Bronchial epithelial cell (primary cell): ENCODE data around the gene GLRX5. TPM values are rescaled to one million over a fixed set of nuclear protein-coding genes. Genes with fewer than 3 reads are reported as not detected.

Source experiments
- DNase-seq: peaks from one replicate; pipeline ENCODE4 v3.0.0-alpha.2; 2010; ENCODE audit warnings: low read depth
- FAIRE-seq: peaks from 2 replicates; lab custom pipeline; 2011; peaks lifted over from hg19 to GRCh38; lab: Jason Lieb, UNC
- H3K27me3 ChIP-seq: 2 replicates; pipeline ENCODE4 v1.5.1; 2011; ENCODE audit warnings: low read length; ENCODE audit not compliant: control insufficient read depth, insufficient read depth
- H3K36me3 ChIP-seq: 2 replicates; pipeline ENCODE4 v1.5.1; 2011; ENCODE audit warnings: low read length; ENCODE audit not compliant: control insufficient read depth, insufficient read depth
- H3K4me3 ChIP-seq: 2 replicates; pipeline ENCODE4 v1.5.1; 2011; ENCODE audit warnings: mild to moderate bottlenecking, low read depth, low read length, control low read depth
- total RNA-seq: library from RNA; depleted of rRNA; stranded (reverse); fragments of >200 nt; gene quantifications from 2 replicates; pipeline ENCODE4 v1.2.1, GENCODE V29; 2014
- TF ChIP-seq, protein P1 (sequence below): IDR thresholded peaks from 2 replicates; pipeline ENCODE4 v1.5.1; 2011; ENCODE audit warnings: mild to moderate bottlenecking, moderate library complexity, low read length, control low read depth, inconsistent platforms; ENCODE audit not compliant: insufficient read depth, severe bottlenecking

Gene GLRX5
- total RNA-seq, 1 donor from 2014 or later: 74.8 TPM

GRCh38 chr14:95531473-95531872 lies 3.4 kb upstream of the GLRX5 start:
- Histone ChIP-seq H3K27me3 (no peaks in the 10 kb centered on the region), H3K4me3 (no peak overlapping the region), H3K36me3 (no peaks in the 10 kb centered on the region)
- TF ChIP-seq, protein P1, sequence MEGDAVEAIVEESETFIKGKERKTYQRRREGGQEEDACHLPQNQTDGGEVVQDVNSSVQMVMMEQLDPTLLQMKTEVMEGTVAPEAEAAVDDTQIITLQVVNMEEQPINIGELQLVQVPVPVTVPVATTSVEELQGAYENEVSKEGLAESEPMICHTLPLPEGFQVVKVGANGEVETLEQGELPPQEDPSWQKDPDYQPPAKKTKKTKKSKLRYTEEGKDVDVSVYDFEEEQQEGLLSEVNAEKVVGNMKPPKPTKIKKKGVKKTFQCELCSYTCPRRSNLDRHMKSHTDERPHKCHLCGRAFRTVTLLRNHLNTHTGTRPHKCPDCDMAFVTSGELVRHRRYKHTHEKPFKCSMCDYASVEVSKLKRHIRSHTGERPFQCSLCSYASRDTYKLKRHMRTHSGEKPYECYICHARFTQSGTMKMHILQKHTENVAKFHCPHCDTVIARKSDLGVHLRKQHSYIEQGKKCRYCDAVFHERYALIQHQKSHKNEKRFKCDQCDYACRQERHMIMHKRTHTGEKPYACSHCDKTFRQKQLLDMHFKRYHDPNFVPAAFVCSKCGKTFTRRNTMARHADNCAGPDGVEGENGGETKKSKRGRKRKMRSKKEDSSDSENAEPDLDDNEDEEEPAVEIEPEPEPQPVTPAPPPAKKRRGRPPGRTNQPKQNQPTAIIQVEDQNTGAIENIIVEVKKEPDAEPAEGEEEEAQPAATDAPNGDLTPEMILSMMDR: no peak
- FAIRE-seq (no peak), DNase-seq (peak; percentile 95)

DNA sequence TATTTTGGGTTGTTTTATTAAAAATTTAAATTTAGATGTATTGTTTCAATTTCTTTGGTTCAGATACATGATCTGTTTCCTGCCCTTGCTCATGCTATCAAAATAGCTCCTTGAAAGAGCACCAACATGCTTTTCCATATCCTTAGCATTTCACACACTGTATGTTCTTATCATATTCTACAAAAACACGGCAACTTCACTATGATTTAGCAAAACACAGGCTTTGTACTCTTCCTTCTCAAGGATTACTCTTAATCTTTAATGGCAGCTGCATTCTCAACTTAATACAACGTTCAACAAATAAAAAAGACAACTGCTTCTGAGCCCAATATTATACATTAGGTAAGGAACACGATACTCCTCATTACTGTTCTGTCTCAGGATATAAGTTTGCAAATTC lies 2.9 kb upstream of the GLRX5 start:
- no peak for FAIRE-seq
- H3K4me3 ChIP-seq: no peak overlapping the region

GRCh38 chr14:95533391-95533821 lies 1.4 kb upstream of the GLRX5 start:
- H3K36me3 ChIP-seq: no peaks in the 10 kb centered on the region
- H3K27me3 ChIP-seq: no peaks in the 10 kb centered on the region
- H3K4me3 ChIP-seq: peak overlapping the region; percentile 79
- no peak for FAIRE-seq
- no peak for DNase-seq
- TF ChIP-seq, protein P1: no peak

More for the DNA sequence above, 2.9 kb upstream of the GLRX5 start:
- no peaks in the 10 kb centered on the region for H3K27me3 ChIP-seq
- H3K36me3 ChIP-seq: no peaks in the 10 kb centered on the region
- DNase-seq: no peak
- TF ChIP-seq, protein P1: no peak

- no peak for DNase-seq
- H3K4me3 ChIP-seq: peak overlapping the region; percentile 79
- no peak for FAIRE-seq
- no peaks in the 10 kb centered on the region for H3K36me3 ChIP-seq
- TF ChIP-seq, protein P1: no peak
- H3K27me3 ChIP-seq: no peaks in the 10 kb centered on the region
Observed at GRCh38 chr14:95533822-95534221, 1.0 kb upstream of the GLRX5 start.

DNA sequence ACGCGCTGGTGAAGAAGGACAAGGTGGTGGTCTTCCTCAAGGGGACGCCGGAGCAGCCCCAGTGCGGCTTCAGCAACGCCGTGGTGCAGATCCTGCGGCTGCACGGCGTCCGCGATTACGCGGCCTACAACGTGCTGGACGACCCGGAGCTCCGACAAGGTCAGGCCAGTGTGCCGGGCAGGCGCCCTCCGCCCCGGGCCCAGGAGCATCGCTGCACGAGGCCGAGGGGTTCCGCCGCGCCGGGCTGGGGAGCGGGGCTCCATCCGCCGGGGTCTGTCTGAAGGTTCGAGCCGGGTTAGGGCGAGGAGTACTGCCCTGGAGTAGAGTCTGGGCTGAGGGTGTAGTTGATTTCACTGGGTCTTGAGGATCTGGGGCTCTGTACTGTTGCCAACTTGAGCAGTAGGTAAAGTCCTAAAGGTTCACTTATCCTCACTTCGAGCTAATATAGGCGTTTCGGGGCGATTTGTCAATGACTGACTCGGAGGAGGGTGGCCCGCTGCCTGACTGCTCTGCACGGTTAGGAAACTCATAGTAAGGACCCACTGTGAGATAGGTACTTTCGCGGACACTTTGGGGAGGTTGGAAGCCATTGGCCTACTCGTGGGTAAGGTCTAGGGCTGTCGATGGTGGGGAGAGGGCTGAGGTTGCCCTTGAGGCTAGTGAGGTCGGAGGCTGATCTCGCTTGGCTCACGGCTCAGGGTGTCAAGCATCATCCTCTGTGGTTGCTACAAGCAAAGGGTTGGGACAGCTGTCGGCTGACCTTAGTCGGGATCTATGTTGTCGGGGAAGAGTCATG lies 574 bp downstream of the GLRX5 start:
- no peak for FAIRE-seq
- TF ChIP-seq, protein P1: no peak
- Histone ChIP-seq H3K36me3 (no peaks in the 10 kb centered on the region), H3K4me3 (peak overlapping the region; percentile 73), H3K27me3 (no peaks in the 10 kb centered on the region)
- no peak for DNase-seq
